Smooth muscle cell (in vitro differentiated cells): ENCODE results near the gene PDE9A. TPM values are rescaled to one million over a fixed set of nuclear protein-coding genes. Genes with fewer than 3 reads are reported as not detected.

Experiments
- DNase-seq: peaks from one replicate; lab custom pipeline; 2025; ENCODE audit not compliant: unreplicated experiment; lab: John Stamatoyannopoulos, UW
- H2AFZ ChIP-seq: fragments of 200-600 bp; sonication (generic); 2 replicates; pipeline ENCODE4 v1.6.0; 2016; ENCODE audit warnings: antibody characterized with exemption, low read depth, mild to moderate bottlenecking
- H3F3A ChIP-seq: fragments of 200-600 bp; sonication (generic); 2 replicates; pipeline ENCODE4 v1.6.0; 2017; ENCODE audit warnings: antibody characterized with exemption, low read depth
- H3K27ac ChIP-seq: fragments of 200-600 bp; sonication (generic); 2 replicates; pipeline ENCODE4 v1.5.1; 2016; ENCODE audit warnings: low read depth, mild to moderate bottlenecking
- H3K27me3 ChIP-seq: fragments of 200-600 bp; sonication (generic); 2 replicates; pipeline ENCODE4 v1.6.1; 2016; ENCODE audit warnings: low read depth, mild to moderate bottlenecking
- H3K36me3 ChIP-seq: fragments of 200-600 bp; sonication (generic); 2 replicates; pipeline ENCODE4 v1.5.1; 2016; ENCODE audit warnings: low read depth
- H3K4me1 ChIP-seq: fragments of 200-600 bp; sonication (generic); 2 replicates; pipeline ENCODE4 v1.5.1; 2016; ENCODE audit warnings: low read depth
- H3K4me2 ChIP-seq: fragments of 200-600 bp; sonication (generic); 2 replicates; pipeline ENCODE4 v1.6.0; 2016; ENCODE audit warnings: mild to moderate bottlenecking
- H3K4me3 ChIP-seq: fragments of 200-600 bp; sonication (generic); 2 replicates; pipeline ENCODE4 v1.5.1; 2016; ENCODE audit warnings: mild to moderate bottlenecking
- H3K79me2 ChIP-seq: fragments of 200-600 bp; sonication (generic); 2 replicates; pipeline ENCODE4 v1.6.0; 2016; ENCODE audit warnings: low read depth, mild to moderate bottlenecking
- H3K9ac ChIP-seq: fragments of 200-600 bp; sonication (generic); 2 replicates; pipeline ENCODE4 v1.6.0; 2016; ENCODE audit warnings: low read depth
- H3K9me3 ChIP-seq: fragments of 200-600 bp; sonication (generic); replicated peaks from 2 replicates; pipeline ENCODE4 v1.5.1; 2016; ENCODE audit warnings: low read depth
- H4K20me1 ChIP-seq: fragments of 200-600 bp; sonication (generic); 2 replicates; pipeline ENCODE4 v1.6.0; 2016; ENCODE audit warnings: low read depth
- CTCF ChIP-seq: fragments of 200-600 bp; sonication (generic); IDR thresholded peaks from 2 replicates; pipeline ENCODE4 v1.5.1; 2017; ENCODE audit warnings: borderline replicate concordance, mild to moderate bottlenecking, antibody characterized with exemption; ENCODE audit not compliant: insufficient read depth, poor library complexity, severe bottlenecking
- WGBS: methylation state at CpG from one replicate; pipeline ENCODE4 v1.1.7; 2016; ENCODE audit warnings: low lambda C conversion rate; 5-methylcytosine and 5-hydroxymethylcytosine counted together
- polyA plus RNA-seq: library from polyadenylated mRNA; unstranded; fragments of >200 nt; fragmentation: Nextera tagmentation; extraction: Ambion mirVana; gene quantifications from 2 replicates; pipeline ENCODE4 v1.2.1, GENCODE V29; 2016
- total RNA-seq: library from RNA; depleted of rRNA; stranded (reverse); fragments of >200 nt; gene quantifications from 2 replicates; pipeline ENCODE4 v1.2.3, GENCODE V29; 2014

PDE9A gene
- total and polyA plus RNA-seq, 2 experiments from 2014 or later, result 4.3 to 12.3 TPM

GRCh38 chr21:42807938-42808613, 154.7 kb downstream of the PDE9A start:
- Histone ChIP-seq H2AFZ (no peak overlapping the region), H3K36me3 (no peaks in the 10 kb centered on the region), H3K79me2 (no peaks in the 10 kb centered on the region), H3K4me2 (no peak overlapping the region), H3K4me1 (peaks cover 12% of the 10 kb centered on the region), H3K27ac (no peak overlapping the region), H3F3A (no peaks in the 10 kb centered on the region), H3K9ac (no peak overlapping the region), H4K20me1 (no peaks in the 10 kb centered on the region), H3K27me3 (peaks cover 9% of the 10 kb centered on the region), H3K9me3 (no peaks in the 10 kb centered on the region), H3K4me3 (no peak overlapping the region)
- DNase-seq, result no peak
- 83% methylated on average over 13 of the region's 13 CpGs for WGBS
- TF ChIP-seq CTCF, result no peak

- Histone ChIP-seq H3K4me2 (no peak overlapping the region), H4K20me1 (no peaks in the 10 kb centered on the region), H3K27ac (no peak overlapping the region), H3K9ac (no peak overlapping the region), H3K4me3 (no peak overlapping the region), H3F3A (no peaks in the 10 kb centered on the region), H3K27me3 (peaks cover 9% of the 10 kb centered on the region), H3K9me3 (no peaks in the 10 kb centered on the region), H3K36me3 (no peaks in the 10 kb centered on the region), H2AFZ (no peak overlapping the region), H3K4me1 (peaks cover 12% of the 10 kb centered on the region), H3K79me2 (no peaks in the 10 kb centered on the region)
- 93% methylated on average over 7 of the region's 7 CpGs for WGBS
- DNase-seq, result no peak
- TF ChIP-seq CTCF, result no peak
Observed at GRCh38 chr21:42809171-42809570, 155.8 kb downstream of the PDE9A start.

- peaks cover 12% of the 10 kb centered on the region for H3K4me1 ChIP-seq
- peaks cover 9% of the 10 kb centered on the region for H3K27me3 ChIP-seq
- no peak for TF ChIP-seq CTCF
- H3K9ac ChIP-seq, result no peak overlapping the region
- no peaks in the 10 kb centered on the region for H3K9me3 ChIP-seq
- H3K4me2 ChIP-seq, result no peak overlapping the region
- WGBS, result 81% methylated on average over 18 of the region's 18 CpGs
- no peaks in the 10 kb centered on the region for H3K79me2 ChIP-seq
- H3K27ac ChIP-seq, result no peak overlapping the region
- H3K4me3 ChIP-seq, result no peak overlapping the region
- no peak overlapping the region for H2AFZ ChIP-seq
- H4K20me1 ChIP-seq, result no peaks in the 10 kb centered on the region
- H3F3A ChIP-seq, result no peaks in the 10 kb centered on the region
- no peak for DNase-seq
- H3K36me3 ChIP-seq, result no peaks in the 10 kb centered on the region
Observed at GRCh38 chr21:42809577-42810475, 156.4 kb downstream of the PDE9A start.
